Thymus (tissue), 14 donors: Measurements from ENCODE around the gene RNF151. TPM values are rescaled to one million over a fixed set of nuclear protein-coding genes. Genes with fewer than 3 reads are reported as not detected.
"Not testable (repeated sequence)": the region's sequence is repeated elsewhere in the genome, so short reads cannot be mapped to it uniquely, and the experiment has no call there.

Source experiments
- DNase-seq, 9 donors: peaks; one replicate each; pipeline ENCODE4 v3.0.0-alpha.2; 2013; ENCODE audit warnings: low spot score in 9 of 9, low read depth in 6 of 9, missing footprints in 1 of 9
- H3K27ac ChIP-seq, 2 donors: one replicate each; pipeline ENCODE4 v1.5.1; 2013; ENCODE audit warnings: control low read depth in 1 of 2, low read depth in 1 of 2, low read length in 1 of 2, mild to moderate bottlenecking in 1 of 2, moderate library complexity in 1 of 2
- H3K27me3 ChIP-seq, 2 donors: one replicate each; pipeline ENCODE4 v1.5.1; 2013; ENCODE audit warnings: low read length in 1 of 2; ENCODE audit not compliant: control insufficient read depth in 2 of 2, insufficient read depth in 1 of 2
- H3K36me3 ChIP-seq, 2 donors: one replicate each; pipeline ENCODE4 v1.5.1; 2013; ENCODE audit warnings: low read length in 1 of 2, mild to moderate bottlenecking in 1 of 2, moderate library complexity in 1 of 2; ENCODE audit not compliant: control insufficient read depth in 2 of 2, insufficient read depth in 2 of 2
- H3K4me1 ChIP-seq, 2 donors: one replicate each; pipeline ENCODE4 v1.5.1; 2013; ENCODE audit warnings: low read length in 2 of 2; ENCODE audit not compliant: control insufficient read depth in 2 of 2, insufficient read depth in 2 of 2
- H3K4me3 ChIP-seq, 2 donors: one replicate each; pipeline ENCODE4 v1.5.1; 2013; ENCODE audit warnings: low read length in 2 of 2, control low read depth in 1 of 2, mild to moderate bottlenecking in 1 of 2
- H3K9me3 ChIP-seq, 2 donors: one replicate each; pipeline ENCODE4 v1.5.1; 2013; ENCODE audit warnings: low read length in 1 of 2, mild to moderate bottlenecking in 1 of 2; ENCODE audit not compliant: control insufficient read depth in 2 of 2, insufficient read depth in 1 of 2
- WGBS: extraction: QIAGEN DNeasy Blood & Tissue Kit; methylation state at CpG from one replicate; pipeline ENCODE4 v1.1.7; 2013; 5-methylcytosine and 5-hydroxymethylcytosine counted together
- long read RNA-seq, 10 donors: transcript quantifications; one replicate each; lab custom pipeline, GENCODE V29; 2026
- polyA plus RNA-seq: library from polyadenylated mRNA; stranded (reverse); fragments of 200-250 nt; gene quantifications from one replicate; pipeline ENCODE4 v1.2.3, GENCODE V29; 2013
- total RNA-seq: library from RNA; stranded (reverse); fragments of 120-200 nt; gene quantifications from one replicate; pipeline ENCODE4 v1.2.4, GENCODE V29; 2013
- donor health status: healthy.

The RNF151 gene
- total RNA-seq = not detected
- polyA plus RNA-seq = 0.82 TPM
- long read RNA-seq, donor 1 = 0 reads
- long read RNA-seq, donor 2 = 0 reads
- long read RNA-seq, donor 3 = 0 reads
- long read RNA-seq, donor 4 = 0 reads
- long read RNA-seq, donor 5 = 0 reads
- long read RNA-seq, donor 6 = 0 reads
- long read RNA-seq, donor 7 = 0 reads
- long read RNA-seq, donor 8 = 0 reads
- long read RNA-seq, donor 9 = 0 reads
- long read RNA-seq, donor 10 = 0 reads

- WGBS = 98% methylated on average over 6 of the region's 6 CpGs
- no peaks in the 10 kb centered on the region for H3K27me3 ChIP-seq
- H3K9me3 ChIP-seq = no peaks in the 10 kb centered on the region
- peaks cover 14 to 23% of the 10 kb centered on the region in 2 donors for H3K36me3 ChIP-seq
- peak within 1 kb of the TSS in 1 of 2 donors; percentile 88 for H3K27ac ChIP-seq
- H3K4me1 ChIP-seq = peaks cover 8 to 41% of the 10 kb centered on the region in 2 donors
- peak within 1 kb of the TSS; percentile 83 to 95 for H3K4me3 ChIP-seq
- DNase-seq = no peak
Observed at GRCh38 chr16:1966460-1966859, at the start of gene RNF151. RNF151 (plus strand) TSS chr16:1966856; CDS start chr16:1966882, 26 bp downstream.

- Histone ChIP-seq H3K4me1 (peaks cover 0 to 2% of the 10 kb centered on the region in 2 donors), H3K27ac (no peak overlapping the region), H3K36me3 (no peaks in the 10 kb centered on the region), H3K27me3 (peaks cover 61 to 92% of the 10 kb centered on the region in 2 donors), H3K9me3 (peaks cover 0 to 3% of the 10 kb centered on the region in 2 donors), H3K4me3 (no peak overlapping the region)
- WGBS = 10% methylated on average over 22 of the region's 22 CpGs
- DNase-seq = no peak
Observed at GRCh38 chr16:1917056-1917664, 49.5 kb upstream of the RNF151 start.

GRCh38 chr16:1917665-1918350 lies 48.8 kb upstream of the RNF151 start:
- peaks cover 68 to 95% of the 10 kb centered on the region in 2 donors for H3K27me3 ChIP-seq
- WGBS = 4% methylated on average over 81 of the region's 81 CpGs
- H3K27ac ChIP-seq = no peak overlapping the region
- peaks cover 0 to 2% of the 10 kb centered on the region in 2 donors for H3K4me1 ChIP-seq
- no peaks in the 10 kb centered on the region for H3K36me3 ChIP-seq
- H3K4me3 ChIP-seq = no peak overlapping the region
- H3K9me3 ChIP-seq = peaks cover 0 to 3% of the 10 kb centered on the region in 2 donors
- no peak for DNase-seq

- peaks cover 74 to 96% of the 10 kb centered on the region in 2 donors for H3K27me3 ChIP-seq
- peaks cover 0 to 7% of the 10 kb centered on the region in 2 donors for H3K9me3 ChIP-seq
- WGBS = 7% methylated on average over 71 of the region's 71 CpGs
- peaks cover 0 to 5% of the 10 kb centered on the region in 2 donors for H3K4me1 ChIP-seq
- H3K36me3 ChIP-seq = no peaks in the 10 kb centered on the region
- no peak within 1 kb of the TSS for H3K4me3 ChIP-seq
- no peak for DNase-seq
- H3K27ac ChIP-seq = no peak within 1 kb of the TSS
Observed at GRCh38 chr16:1918351-1919326, 48.0 kb upstream of the RNF151 start, which contains the start of gene HS3ST6. HS3ST6 (minus strand) TSS chr16:1918415; CDS start chr16:1918323, 92 bp downstream.

- H3K36me3 ChIP-seq = no peaks in the 10 kb centered on the region
- peaks cover 0 to 8% of the 10 kb centered on the region in 2 donors for H3K9me3 ChIP-seq
- H3K27ac ChIP-seq = no peak overlapping the region
- peaks cover 77 to 96% of the 10 kb centered on the region in 2 donors for H3K27me3 ChIP-seq
- DNase-seq = no peak
- WGBS = 46% methylated on average over 30 of the region's 30 CpGs
- H3K4me3 ChIP-seq = no peak overlapping the region
- peaks cover 0 to 7% of the 10 kb centered on the region in 2 donors for H3K4me1 ChIP-seq
Observed at GRCh38 chr16:1919327-1919998, 47.2 kb upstream of the RNF151 start.

- H3K9me3 ChIP-seq, H3K36me3 ChIP-seq, DNase-seq, H3K4me1 ChIP-seq, H3K4me3 ChIP-seq, H3K27ac ChIP-seq: not testable (repeated sequence)
- peaks cover 77 to 95% of the 10 kb centered on the region in 2 donors for H3K27me3 ChIP-seq
- WGBS = 76% methylated on average over 21 of the region's 21 CpGs
Observed at GRCh38 chr16:1920122-1920521, 46.5 kb upstream of the RNF151 start.

- Histone ChIP-seq H3K4me3 (no peak overlapping the region), H3K9me3 (peaks cover 0 to 8% of the 10 kb centered on the region in 2 donors), H3K36me3 (no peaks in the 10 kb centered on the region), H3K27ac (no peak overlapping the region), H3K4me1 (peaks cover 0 to 5% of the 10 kb centered on the region in 2 donors), H3K27me3 (peaks cover 73 to 95% of the 10 kb centered on the region in 2 donors)
- 13% methylated on average over 15 of the region's 15 CpGs for WGBS
- DNase-seq = no peak
Observed at GRCh38 chr16:1920727-1921171, 45.9 kb upstream of the RNF151 start.

- H3K27ac ChIP-seq = no peak overlapping the region
- no peak for DNase-seq
- no peak overlapping the region for H3K4me3 ChIP-seq
- WGBS = 83% methylated on average over 8 of the region's 8 CpGs
- H3K36me3 ChIP-seq = no peaks in the 10 kb centered on the region
- H3K4me1 ChIP-seq = peaks cover 0 to 5% of the 10 kb centered on the region in 2 donors
- H3K27me3 ChIP-seq = peaks cover 57 to 86% of the 10 kb centered on the region in 2 donors
- H3K9me3 ChIP-seq = peaks cover 0 to 8% of the 10 kb centered on the region in 2 donors
Observed at GRCh38 chr16:1922357-1922756, 44.3 kb upstream of the RNF151 start.
